Brain microvascular endothelial cell (primary cell): Measurements from ENCODE around the gene RNF217.

Source experiments
- DNase-seq: peaks from one replicate; pipeline ENCODE4 v3.0.0-alpha.2; 2020
- H3K27ac ChIP-seq: fragments of 250-450 bp; sonication (Bioruptor Pico); 2 replicates; pipeline ENCODE4 v1.5.1; 2020; ENCODE audit warnings: mild to moderate bottlenecking, moderate library complexity
- H3K27me3 ChIP-seq: fragments of 250-450 bp; sonication (Bioruptor Pico); replicated peaks from 2 replicates; pipeline ENCODE4 v1.5.1; 2020; ENCODE audit warnings: mild to moderate bottlenecking
- H3K36me3 ChIP-seq: fragments of 250-450 bp; sonication (Bioruptor Pico); replicated peaks from 2 replicates; pipeline ENCODE4 v1.5.1; 2020; ENCODE audit warnings: mild to moderate bottlenecking
- H3K4me3 ChIP-seq: 2 replicates; pipeline ENCODE4 v1.5.1; 2011; ENCODE audit warnings: low read depth, mild to moderate bottlenecking, control low read depth, low read length, moderate library complexity
- in situ Hi-C: cut with HindIII; loops from 2 replicates; pipeline ENCODE4 v1.10.0; 2017; ENCODE audit warnings: low sequenced_read_pairs, low pct_ligation_motif_present
- TF ChIP-seq, protein P1 (sequence below): IDR thresholded peaks from 2 replicates; pipeline ENCODE4 v1.5.1; 2011; ENCODE audit warnings: low read depth, mild to moderate bottlenecking, moderate library complexity, low read length, control low read depth, inconsistent platforms; ENCODE audit errors: missing control alignments

Gene RNF217

GRCh38 chr6:124999105-124999764 lies 37.0 kb downstream of the RNF217 start:
- in situ Hi-C loops = no loop called here
- DNase-seq = no peak
- TF ChIP-seq, protein P1, sequence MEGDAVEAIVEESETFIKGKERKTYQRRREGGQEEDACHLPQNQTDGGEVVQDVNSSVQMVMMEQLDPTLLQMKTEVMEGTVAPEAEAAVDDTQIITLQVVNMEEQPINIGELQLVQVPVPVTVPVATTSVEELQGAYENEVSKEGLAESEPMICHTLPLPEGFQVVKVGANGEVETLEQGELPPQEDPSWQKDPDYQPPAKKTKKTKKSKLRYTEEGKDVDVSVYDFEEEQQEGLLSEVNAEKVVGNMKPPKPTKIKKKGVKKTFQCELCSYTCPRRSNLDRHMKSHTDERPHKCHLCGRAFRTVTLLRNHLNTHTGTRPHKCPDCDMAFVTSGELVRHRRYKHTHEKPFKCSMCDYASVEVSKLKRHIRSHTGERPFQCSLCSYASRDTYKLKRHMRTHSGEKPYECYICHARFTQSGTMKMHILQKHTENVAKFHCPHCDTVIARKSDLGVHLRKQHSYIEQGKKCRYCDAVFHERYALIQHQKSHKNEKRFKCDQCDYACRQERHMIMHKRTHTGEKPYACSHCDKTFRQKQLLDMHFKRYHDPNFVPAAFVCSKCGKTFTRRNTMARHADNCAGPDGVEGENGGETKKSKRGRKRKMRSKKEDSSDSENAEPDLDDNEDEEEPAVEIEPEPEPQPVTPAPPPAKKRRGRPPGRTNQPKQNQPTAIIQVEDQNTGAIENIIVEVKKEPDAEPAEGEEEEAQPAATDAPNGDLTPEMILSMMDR = no peak
- H3K36me3 ChIP-seq = peaks cover 3% of the 10 kb centered on the region
- H3K4me3 ChIP-seq = no peak overlapping the region
- no peaks in the 10 kb centered on the region for H3K27me3 ChIP-seq
- H3K27ac ChIP-seq = no peak overlapping the region

- no peak for DNase-seq
- H3K36me3 ChIP-seq = peaks cover 3% of the 10 kb centered on the region
- H3K4me3 ChIP-seq = peak overlapping the region; percentile 43
- in situ Hi-C loops = no loop called here
- H3K27ac ChIP-seq = peak overlapping the region; percentile 32
- TF ChIP-seq, protein P1 = no peak
- no peaks in the 10 kb centered on the region for H3K27me3 ChIP-seq
Observed at GRCh38 chr6:125001684-125002405, 39.6 kb downstream of the RNF217 start.

GRCh38 chr6:125002406-125002741 lies 40.1 kb downstream of the RNF217 start:
- Histone ChIP-seq H3K36me3 (peaks cover under 1% of the 10 kb centered on the region), H3K4me3 (peak overlapping the region; percentile 43), H3K27ac (peak overlapping the region; percentile 32), H3K27me3 (no peaks in the 10 kb centered on the region)
- in situ Hi-C loops = no loop called here
- TF ChIP-seq, protein P1 = no peak
- DNase-seq = no peak

DNA sequence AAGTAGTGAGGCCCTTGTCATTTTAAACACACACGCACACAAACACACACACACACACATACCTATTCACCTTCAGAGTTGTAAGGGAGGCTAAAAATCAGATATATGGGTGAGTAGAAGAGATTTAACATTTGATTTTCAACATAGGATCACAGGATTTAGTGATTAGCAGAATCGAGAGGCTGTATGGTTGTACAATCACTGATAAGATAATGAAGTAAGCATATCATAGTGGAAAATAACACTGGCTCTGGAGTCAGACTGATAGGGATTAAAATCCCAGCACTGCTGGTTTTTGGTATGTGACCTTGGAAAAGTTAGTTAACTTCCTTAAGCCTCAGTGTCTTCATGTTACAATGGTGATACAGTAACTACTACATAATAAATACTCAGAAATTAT lies 40.8 kb downstream of the RNF217 start:
- DNase-seq = no peak
- H3K27ac ChIP-seq = no peak overlapping the region
- H3K4me3 ChIP-seq = no peak overlapping the region
- in situ Hi-C loops = no loop called here
- H3K27me3 ChIP-seq = no peaks in the 10 kb centered on the region
- no peaks in the 10 kb centered on the region for H3K36me3 ChIP-seq
- TF ChIP-seq, protein P1 = no peak

GRCh38 chr6:125004198-125004597 lies 42.0 kb downstream of the RNF217 start:
- Histone ChIP-seq H3K4me3 (no peak overlapping the region), H3K27ac (no peak overlapping the region), H3K36me3 (no peaks in the 10 kb centered on the region), H3K27me3 (no peaks in the 10 kb centered on the region)
- TF ChIP-seq, protein P1 = no peak
- no peak for DNase-seq
- in situ Hi-C loops = no loop called here
